HepG2 (cell line): ENCODE measurements around the gene NFKB2. TPM values are rescaled to one million over a fixed set of nuclear protein-coding genes. Genes with fewer than 3 reads are reported as not detected.

Experiments
- AHDC1 ChIP-seq: sonication (generic); formaldehyde crosslinking; IDR thresholded peaks from 2 replicates; pipeline ENCODE4 v1.5.1; 2020; ENCODE audit warnings: mild to moderate bottlenecking, missing genetic modification reagents, borderline replicate concordance
- CEBPB ChIP-seq: IDR thresholded peaks from 2 replicates; pipeline ENCODE4 v1.6.1; 2011; ENCODE audit warnings: low read depth, low read length, improper control_type of control experiment, borderline replicate concordance
- CREM ChIP-seq, 2 experiments: sonication (generic) in 1 of 2; formaldehyde crosslinking in 1 of 2; IDR thresholded peaks; 2 replicates each; pipeline versions ENCODE4 v1.4.0 to v1.6.1; 2016 to 2020; ENCODE audit warnings: antibody characterized with exemption in 1 of 2, mild to moderate bottlenecking in 1 of 2, missing genetic modification reagents in 1 of 2
- GLI4 ChIP-seq: sonication (generic); formaldehyde crosslinking; IDR thresholded peaks from 2 replicates; pipeline ENCODE4 v1.5.1; 2020; ENCODE audit warnings: missing genetic modification reagents, mild to moderate bottlenecking, moderate library complexity, borderline replicate concordance
- HMG20B ChIP-seq: conservative IDR thresholded peaks from 2 replicates; pipeline ENCODE4 v1.6.1; 2016; ENCODE audit warnings: missing genetic modification reagents, missing compliant biosample characterization
- HNRNPUL1 ChIP-seq: fragments of 200-400 bp; formaldehyde crosslinking; IDR thresholded peaks from 2 replicates; pipeline ENCODE4 v1.6.1; 2017; ENCODE audit warnings: low read depth, mild to moderate bottlenecking, low read length, moderate library complexity
- MTF1 ChIP-seq: sonication (generic); formaldehyde crosslinking; IDR thresholded peaks from 2 replicates; pipeline ENCODE4 v1.5.0; 2020; ENCODE audit warnings: missing genetic modification reagents
- NFIB ChIP-seq: sonication (generic); formaldehyde crosslinking; IDR thresholded peaks from 2 replicates; pipeline ENCODE4 v1.9.0; 2021; ENCODE audit warnings: missing genetic modification reagents, mild to moderate bottlenecking, borderline replicate concordance
- NRL ChIP-seq: sonication (generic); formaldehyde crosslinking; IDR thresholded peaks from 2 replicates; pipeline ENCODE4 v1.5.0; 2020; ENCODE audit warnings: missing genetic modification reagents, mild to moderate bottlenecking, moderate library complexity, borderline replicate concordance
- SALL1 ChIP-seq: sonication (generic); formaldehyde crosslinking; IDR thresholded peaks from 2 replicates; pipeline ENCODE4 v1.8.0; 2022; ENCODE audit warnings: mild to moderate bottlenecking, missing genetic modification reagents
- SYNCRIP ChIP-seq: fragments of 200-400 bp; formaldehyde crosslinking; IDR thresholded peaks from 2 replicates; pipeline ENCODE4 v1.6.1; 2018; ENCODE audit warnings: mild to moderate bottlenecking, low read depth, low read length; ENCODE audit not compliant: insufficient read depth
- TERF1 ChIP-seq: sonication (generic); formaldehyde crosslinking; IDR thresholded peaks from 2 replicates; pipeline ENCODE4 v1.8.0; 2022; ENCODE audit warnings: mild to moderate bottlenecking, missing genetic modification reagents, moderate library complexity
- THAP11 ChIP-seq: IDR thresholded peaks from 2 replicates; pipeline ENCODE4 v1.6.1; 2016; ENCODE audit warnings: missing biosample characterization, missing genetic modification reagents
- ZBTB43 ChIP-seq: sonication (generic); formaldehyde crosslinking; conservative IDR thresholded peaks from 2 replicates; pipeline ENCODE4 v1.4.0; 2020; ENCODE audit warnings: missing genetic modification reagents
- ZNF124 ChIP-seq: sonication (generic); formaldehyde crosslinking; IDR thresholded peaks from 2 replicates; pipeline ENCODE4 v1.4.0; 2020; ENCODE audit warnings: missing genetic modification reagents
- ZNF160 ChIP-seq: sonication (generic); formaldehyde crosslinking; IDR thresholded peaks from 2 replicates; pipeline ENCODE4 v1.8.0; 2022; ENCODE audit warnings: mild to moderate bottlenecking, inconsistent platforms, missing genetic modification reagents
- ZNF17 ChIP-seq: sonication (generic); formaldehyde crosslinking; IDR thresholded peaks from 2 replicates; pipeline ENCODE4 v1.5.0; 2020; ENCODE audit warnings: mild to moderate bottlenecking, missing genetic modification reagents
- ZNF280B ChIP-seq: sonication (generic); formaldehyde crosslinking; IDR thresholded peaks from 2 replicates; pipeline ENCODE4 v1.5.0; 2020; ENCODE audit warnings: missing genetic modification reagents, mild to moderate bottlenecking, borderline replicate concordance
- ZNF354B ChIP-seq: sonication (generic); formaldehyde crosslinking; IDR thresholded peaks from 2 replicates; pipeline ENCODE4 v1.8.0; 2022; ENCODE audit warnings: mild to moderate bottlenecking, missing genetic modification reagents
- polyA plus RNA-seq, 8 experiments: library from polyadenylated mRNA; depleted of rRNA in 3 of 8; stranded (reverse) in 7 of 8; unstranded in 1 of 8; fragments of >200 nt; fragmentation: Illumina TruSeq in 4 of 8; extraction: Trizol in 4 of 8; gene quantifications; 2 replicates each; pipeline versions ENCODE4 v1.2.1 to v1.2.3, GENCODE V29; 2011 to 2016; ENCODE audit warnings: low read depth in 4 of 8, missing spikeins in 1 of 8, mixed read lengths in 1 of 8; ENCODE audit not compliant: insufficient read depth in 1 of 8
- total RNA-seq, 5 experiments: library from RNA; depleted of rRNA; stranded (reverse); fragments of >200 nt; fragmentation: Illumina TruSeq; extraction: Trizol; gene quantifications; 2 replicates each; pipeline ENCODE4 v1.2.3, GENCODE V29; 2016; ENCODE audit warnings: low read depth in 1 of 5

The NFKB2 gene
- total and polyA plus RNA-seq, 2 of the 13 experiments (the other 11 are each of a cell fraction or from before 2014, with no cell fraction given) = 7.7 to 12.5 TPM

- peak; percentile 83 for TF ChIP-seq SALL1
- TF ChIP-seq SYNCRIP = no peak
- peak; percentile 94 for TF ChIP-seq THAP11
- no peak for TF ChIP-seq AHDC1 (CRISPR knock-in tag)
- no peak; the same call in 1 of the 2 replicates for TF ChIP-seq ZNF280B (CRISPR knock-in tag)
- TF ChIP-seq ZBTB43 (CRISPR knock-in tag) = no peak
- no peak for TF ChIP-seq HNRNPUL1
- no peak for TF ChIP-seq ZNF354B (CRISPR knock-in tag)
- no peak for TF ChIP-seq ZNF17 (CRISPR knock-in tag)
- no peak for TF ChIP-seq CEBPB
- peak; percentile 62; the same call in 1 of the 2 replicates for TF ChIP-seq ZNF124
- no peak for TF ChIP-seq ZNF160
- peak; percentile 85; the same call in 1 of the 2 replicates for TF ChIP-seq GLI4 (CRISPR knock-in tag)
- TF ChIP-seq CREM (IDR thresholded peaks at IDR 0.05) = peak; percentile 88
- TF ChIP-seq CREM (CRISPR knock-in tag; IDR thresholded peaks at IDR 0.05) = no peak
- TF ChIP-seq NFIB (CRISPR knock-in tag) = no peak
- TF ChIP-seq HMG20B (CRISPR knock-in tag) = 0 out of 2 replicates have a peak, but pooled peaks have one; percentile 24
- TF ChIP-seq MTF1 (CRISPR knock-in tag) = no peak
- peak; percentile 84; the same call in 1 of the 2 replicates for TF ChIP-seq NRL
- no peak for TF ChIP-seq TERF1 (CRISPR knock-in tag)
These were observed 36.9 kb downstream of the NFKB2 start, which contains the start of gene CUEDC2 (continued) for GRCh38 chr10:102432162-102432950.
